Kidney (tissue), 14 donors: ENCODE results near the gene ALPL. TPM values are rescaled to one million over a fixed set of nuclear protein-coding genes. Genes with fewer than 3 reads are reported as not detected.

ENCODE experiments used
- DNase-seq, 5 donors: peaks; one replicate each; pipeline ENCODE4 v3.0.0-alpha.2; 2013 to 2020
- FAIRE-seq: peaks from 2 replicates; lab custom pipeline; 2012; peaks lifted over from hg19 to GRCh38; lab: Jason Lieb, UNC
- H3K27ac ChIP-seq, 2 donors: one replicate each; pipeline ENCODE4 v1.7.0; 2013; ENCODE audit warnings: low read depth in 2 of 2, low read length in 2 of 2, inconsistent platforms in 1 of 2
- H3K27me3 ChIP-seq: one replicate; pipeline ENCODE4 v1.7.1; 2013; ENCODE audit warnings: low read length, inconsistent platforms; ENCODE audit not compliant: control insufficient read depth, insufficient read depth
- H3K36me3 ChIP-seq, 3 donors: one replicate each; pipeline versions ENCODE4 v1.7.0 to v1.7.1; 2013; ENCODE audit warnings: low read length in 3 of 3, control low read depth in 1 of 3, inconsistent platforms in 1 of 3; ENCODE audit not compliant: insufficient read depth in 3 of 3, control insufficient read depth in 2 of 3
- H3K4me1 ChIP-seq, 3 donors: one replicate each; pipeline versions ENCODE4 v1.7.0 to v1.7.1; 2013; ENCODE audit warnings: low read length in 3 of 3, inconsistent platforms in 1 of 3, low read depth in 1 of 3; ENCODE audit not compliant: control insufficient read depth in 2 of 3, insufficient read depth in 2 of 3
- H3K4me3 ChIP-seq, 3 donors: one replicate each; pipeline versions ENCODE4 v1.7.0 to v1.8.1; 2013; ENCODE audit warnings: low read length in 3 of 3, control low read depth in 1 of 3, inconsistent platforms in 1 of 3
- H3K9ac ChIP-seq, 3 donors: one replicate each; pipeline versions ENCODE4 v1.7.0 to v1.7.1; 2013; ENCODE audit warnings: low read length in 3 of 3, control low read depth in 1 of 3, inconsistent platforms in 1 of 3
- H3K9me3 ChIP-seq, 3 donors: one replicate each; pipeline versions ENCODE4 v1.7.0 to v1.7.1; 2013; ENCODE audit warnings: low read length in 3 of 3, control low read depth in 1 of 3, inconsistent platforms in 1 of 3; ENCODE audit not compliant: control insufficient read depth in 2 of 3, insufficient read depth in 1 of 3
- CTCF ChIP-seq: IDR thresholded peaks from 3 replicates; pipeline ENCODE4 v1.5.1; 2012; ENCODE audit warnings: mild to moderate bottlenecking, moderate library complexity, borderline replicate concordance; ENCODE audit not compliant: insufficient read depth; ENCODE audit errors: extremely low read depth
- intact Hi-C: fragments of 100-400 bp; cut with DNase I; formaldehyde crosslinking; loops from one replicate; pipeline ENCODE4 v1.11.1; 2022
- polyA plus RNA-seq: library from polyadenylated mRNA; stranded (reverse); fragments of 350-450 nt; fragmentation: Illumina TruSeq; extraction: RNeasy Lipid Tissue Mini Kit (QIAGEN cat#74804); gene quantifications from one replicate; pipeline ENCODE4 v1.2.3, GENCODE V29; 2014; ENCODE audit warnings: low read depth, low replicate concordance; ENCODE audit not compliant: insufficient read depth
- total RNA-seq: library from RNA; stranded (reverse); fragmentation: NEBNext Ultra II Directional; extraction: Animal tissue kit (Norgen Biotek cat#: 25700); gene quantifications from one replicate; pipeline ENCODE4 v1.2.1, GENCODE V29; 2021
- donor health status: control.
- donor health status: control.
- donor health status: control.
- donor health status: control.
- donor health status: control.
- donor health status: DM: yes; HTN: yes; CAD: no.
- donor health status: Normal renal cell carcinoma (clear cell type).

The ALPL gene
- total and polyA plus RNA-seq, 2 donors from 2014 or later, result 8.4 to 133 TPM

- DNase-seq, result peak in 1 of 5 donors; percentile 27
Measured at GRCh38 chr1:21520899-21521716, 11.9 kb downstream of the ALPL start.

GRCh38 chr1:21521717-21522060 is 12.5 kb downstream of the ALPL start:
- no peaks in the 10 kb centered on the region for H3K36me3 ChIP-seq
- no peak overlapping the region for H3K9ac ChIP-seq
- no peak overlapping the region for H3K4me3 ChIP-seq
- no peak overlapping the region for H3K27ac ChIP-seq
- no peaks in the 10 kb centered on the region for H3K9me3 ChIP-seq
- no peaks in the 10 kb centered on the region for H3K27me3 ChIP-seq
- DNase-seq (no peak), FAIRE-seq (no peak)
- intact Hi-C loops, result no loop called here
- TF ChIP-seq CTCF, result no peak
- peaks cover 0 to 3% (median 0%) of the 10 kb centered on the region in 3 donors for H3K4me1 ChIP-seq

More at GRCh38 chr1:21520899-21521716, 11.9 kb downstream of the ALPL start:
- Histone ChIP-seq H3K4me1 (peaks cover 0 to 3% (median 0%) of the 10 kb centered on the region in 3 donors), H3K9me3 (no peaks in the 10 kb centered on the region), H3K36me3 (no peaks in the 10 kb centered on the region), H3K27ac (no peak overlapping the region), H3K9ac (no peak overlapping the region), H3K4me3 (no peak overlapping the region), H3K27me3 (no peaks in the 10 kb centered on the region)
- no peak for TF ChIP-seq CTCF
- intact Hi-C loops, result no loop called here
- FAIRE-seq, result no peak

- no peak for FAIRE-seq
- Histone ChIP-seq H3K9ac (no peak overlapping the region), H3K27ac (no peak overlapping the region), H3K27me3 (no peaks in the 10 kb centered on the region), H3K4me3 (no peak overlapping the region), H3K4me1 (peaks cover 0 to 3% (median 0%) of the 10 kb centered on the region in 3 donors), H3K36me3 (no peaks in the 10 kb centered on the region), H3K9me3 (no peaks in the 10 kb centered on the region)
- intact Hi-C loops, result no loop called here
- no peak for TF ChIP-seq CTCF
- peak in 1 of 5 donors; percentile 13 for DNase-seq
Measured at GRCh38 chr1:21522525-21523038, 13.4 kb downstream of the ALPL start.
